22Rv1 (cell line): ENCODE results near the gene LRRC49.

ENCODE experiments used
- ZFX ChIP-seq: fragments of 450-650 bp; IDR thresholded peaks from 2 replicates; pipeline ENCODE4 v1.6.1; 2017; ENCODE audit warnings: antibody characterized with exemption, borderline replicate concordance
- TF ChIP-seq, protein P1 (sequence below): fragments of 450-650 bp; IDR thresholded peaks from 2 replicates; pipeline ENCODE4 v1.5.1; 2017; ENCODE audit warnings: mild to moderate bottlenecking

DNA sequence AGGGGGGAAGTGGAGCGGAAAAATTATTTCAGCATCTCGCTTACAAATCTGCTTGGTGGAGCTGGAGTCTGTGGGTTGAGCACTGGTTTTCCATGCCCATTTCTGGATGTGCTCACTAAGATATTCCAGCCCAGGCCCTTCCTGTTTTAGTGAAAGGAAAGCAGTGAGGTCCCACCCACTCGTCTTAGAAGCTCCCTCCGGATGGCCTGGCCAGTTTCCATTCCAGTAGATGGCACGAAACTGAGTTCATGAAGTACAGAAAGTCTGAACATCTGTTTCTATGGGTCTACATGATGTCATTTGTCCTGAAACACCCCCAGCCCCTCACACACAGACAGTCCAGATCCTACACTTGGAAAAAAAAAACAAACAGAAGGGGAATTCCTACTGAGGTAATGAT lies 190.7 kb downstream of the LRRC49 start:
- TF ChIP-seq, protein P1, sequence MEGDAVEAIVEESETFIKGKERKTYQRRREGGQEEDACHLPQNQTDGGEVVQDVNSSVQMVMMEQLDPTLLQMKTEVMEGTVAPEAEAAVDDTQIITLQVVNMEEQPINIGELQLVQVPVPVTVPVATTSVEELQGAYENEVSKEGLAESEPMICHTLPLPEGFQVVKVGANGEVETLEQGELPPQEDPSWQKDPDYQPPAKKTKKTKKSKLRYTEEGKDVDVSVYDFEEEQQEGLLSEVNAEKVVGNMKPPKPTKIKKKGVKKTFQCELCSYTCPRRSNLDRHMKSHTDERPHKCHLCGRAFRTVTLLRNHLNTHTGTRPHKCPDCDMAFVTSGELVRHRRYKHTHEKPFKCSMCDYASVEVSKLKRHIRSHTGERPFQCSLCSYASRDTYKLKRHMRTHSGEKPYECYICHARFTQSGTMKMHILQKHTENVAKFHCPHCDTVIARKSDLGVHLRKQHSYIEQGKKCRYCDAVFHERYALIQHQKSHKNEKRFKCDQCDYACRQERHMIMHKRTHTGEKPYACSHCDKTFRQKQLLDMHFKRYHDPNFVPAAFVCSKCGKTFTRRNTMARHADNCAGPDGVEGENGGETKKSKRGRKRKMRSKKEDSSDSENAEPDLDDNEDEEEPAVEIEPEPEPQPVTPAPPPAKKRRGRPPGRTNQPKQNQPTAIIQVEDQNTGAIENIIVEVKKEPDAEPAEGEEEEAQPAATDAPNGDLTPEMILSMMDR = no peak
- TF ChIP-seq ZFX = no peak
